Osteocyte (in vitro differentiated cells): ENCODE data around the gene CS. TPM values are rescaled to one million over a fixed set of nuclear protein-coding genes. Genes with fewer than 3 reads are reported as not detected.

Experiments
- DNase-seq: peaks from one replicate; pipeline ENCODE4 v3.0.0; 2021; ENCODE audit warnings: mixed read lengths; ENCODE audit not compliant: unreplicated experiment; ENCODE audit errors: extremely low spot score
- H3K27ac Mint-ChIP-seq: one replicate; pipeline ENCODE4 v1.8.0; 2021; ENCODE audit warnings: mild to moderate bottlenecking, mixed read lengths; ENCODE audit not compliant: unreplicated experiment
- H3K27me3 Mint-ChIP-seq: one replicate; pipeline ENCODE4 v1.8.0; 2021; ENCODE audit warnings: mixed read lengths; ENCODE audit not compliant: unreplicated experiment
- H3K36me3 Mint-ChIP-seq: one replicate; pipeline ENCODE4 v1.8.0; 2021; ENCODE audit warnings: mixed read lengths; ENCODE audit not compliant: unreplicated experiment
- H3K4me1 Mint-ChIP-seq: one replicate; pipeline ENCODE4 v1.8.0; 2021; ENCODE audit warnings: mixed read lengths; ENCODE audit not compliant: unreplicated experiment
- H3K4me3 Mint-ChIP-seq: one replicate; pipeline ENCODE4 v1.8.0; 2021; ENCODE audit warnings: mild to moderate bottlenecking, moderate library complexity, mixed read lengths; ENCODE audit not compliant: unreplicated experiment
- H3K9me3 Mint-ChIP-seq: one replicate; pipeline ENCODE4 v1.8.0; 2021; ENCODE audit warnings: mixed read lengths; ENCODE audit not compliant: unreplicated experiment
- CTCF ChIP-seq: fragments of 200-600 bp; sonication (generic); IDR thresholded peaks from 2 replicates; pipeline ENCODE4 v1.5.0; 2021; ENCODE audit warnings: antibody characterized with exemption, mild to moderate bottlenecking, moderate library complexity
- total RNA-seq: library from RNA; stranded (reverse); gene quantifications from 2 replicates; pipeline ENCODE4 v1.2.1, GENCODE V29; 2021

CS gene
- total RNA-seq, 1 donor from 2014 or later = 199 TPM

GRCh38 chr12:56315622-56316473, 15.7 kb upstream of the CS start, which contains the start of gene CNPY2:
CNPY2 (minus strand) TSS chr12:56315988; CDS start chr12:56315217, 771 bp downstream.
- H3K36me3 Mint-ChIP-seq = peaks cover 8% of the 10 kb centered on the region
- H3K4me3 Mint-ChIP-seq = peak within 1 kb of the TSS; percentile 98
- H3K27me3 Mint-ChIP-seq = no peaks in the 10 kb centered on the region
- peak within 1 kb of the TSS; percentile 99 for H3K27ac Mint-ChIP-seq
- DNase-seq = peak; percentile 98
- H3K9me3 Mint-ChIP-seq = no peaks in the 10 kb centered on the region
- TF ChIP-seq CTCF = no peak
- peaks cover 14% of the 10 kb centered on the region for H3K4me1 Mint-ChIP-seq

- peaks cover 13% of the 10 kb centered on the region for H3K36me3 Mint-ChIP-seq
- no peak for DNase-seq
- peak overlapping the region; percentile 98 for H3K4me3 Mint-ChIP-seq
- no peak for TF ChIP-seq CTCF
- H3K27me3 Mint-ChIP-seq = no peaks in the 10 kb centered on the region
- peak overlapping the region; percentile 99 for H3K27ac Mint-ChIP-seq
- no peaks in the 10 kb centered on the region for H3K9me3 Mint-ChIP-seq
- H3K4me1 Mint-ChIP-seq = peaks cover 14% of the 10 kb centered on the region
Observed at GRCh38 chr12:56315249-56315621, 15.1 kb upstream of the CS start.

GRCh38 chr12:56311003-56311402, 10.9 kb upstream of the CS start:
- TF ChIP-seq CTCF = no peak
- no peaks in the 10 kb centered on the region for H3K27me3 Mint-ChIP-seq
- no peak overlapping the region for H3K4me3 Mint-ChIP-seq
- peaks cover 16% of the 10 kb centered on the region for H3K36me3 Mint-ChIP-seq
- DNase-seq = no peak
- H3K4me1 Mint-ChIP-seq = peaks cover 12% of the 10 kb centered on the region
- H3K27ac Mint-ChIP-seq = no peak overlapping the region
- no peaks in the 10 kb centered on the region for H3K9me3 Mint-ChIP-seq

- H3K27me3 Mint-ChIP-seq = no peaks in the 10 kb centered on the region
- DNase-seq = no peak
- H3K4me3 Mint-ChIP-seq = no peak overlapping the region
- peaks cover 15% of the 10 kb centered on the region for H3K36me3 Mint-ChIP-seq
- no peak for TF ChIP-seq CTCF
- no peaks in the 10 kb centered on the region for H3K4me1 Mint-ChIP-seq
- H3K27ac Mint-ChIP-seq = no peak overlapping the region
- H3K9me3 Mint-ChIP-seq = no peaks in the 10 kb centered on the region
Observed at GRCh38 chr12:56308714-56309113, 8.6 kb upstream of the CS start.

GRCh38 chr12:56307221-56307965, 7.3 kb upstream of the CS start:
- Mint-ChIP-seq H3K4me1 (peaks cover under 1% of the 10 kb centered on the region), H3K4me3 (no peak overlapping the region), H3K27me3 (no peaks in the 10 kb centered on the region), H3K27ac (no peak overlapping the region), H3K9me3 (no peaks in the 10 kb centered on the region), H3K36me3 (peaks cover 15% of the 10 kb centered on the region)
- no peak for TF ChIP-seq CTCF
- no peak for DNase-seq
